ENCODE data around the gene DNAJC4.

DNA sequence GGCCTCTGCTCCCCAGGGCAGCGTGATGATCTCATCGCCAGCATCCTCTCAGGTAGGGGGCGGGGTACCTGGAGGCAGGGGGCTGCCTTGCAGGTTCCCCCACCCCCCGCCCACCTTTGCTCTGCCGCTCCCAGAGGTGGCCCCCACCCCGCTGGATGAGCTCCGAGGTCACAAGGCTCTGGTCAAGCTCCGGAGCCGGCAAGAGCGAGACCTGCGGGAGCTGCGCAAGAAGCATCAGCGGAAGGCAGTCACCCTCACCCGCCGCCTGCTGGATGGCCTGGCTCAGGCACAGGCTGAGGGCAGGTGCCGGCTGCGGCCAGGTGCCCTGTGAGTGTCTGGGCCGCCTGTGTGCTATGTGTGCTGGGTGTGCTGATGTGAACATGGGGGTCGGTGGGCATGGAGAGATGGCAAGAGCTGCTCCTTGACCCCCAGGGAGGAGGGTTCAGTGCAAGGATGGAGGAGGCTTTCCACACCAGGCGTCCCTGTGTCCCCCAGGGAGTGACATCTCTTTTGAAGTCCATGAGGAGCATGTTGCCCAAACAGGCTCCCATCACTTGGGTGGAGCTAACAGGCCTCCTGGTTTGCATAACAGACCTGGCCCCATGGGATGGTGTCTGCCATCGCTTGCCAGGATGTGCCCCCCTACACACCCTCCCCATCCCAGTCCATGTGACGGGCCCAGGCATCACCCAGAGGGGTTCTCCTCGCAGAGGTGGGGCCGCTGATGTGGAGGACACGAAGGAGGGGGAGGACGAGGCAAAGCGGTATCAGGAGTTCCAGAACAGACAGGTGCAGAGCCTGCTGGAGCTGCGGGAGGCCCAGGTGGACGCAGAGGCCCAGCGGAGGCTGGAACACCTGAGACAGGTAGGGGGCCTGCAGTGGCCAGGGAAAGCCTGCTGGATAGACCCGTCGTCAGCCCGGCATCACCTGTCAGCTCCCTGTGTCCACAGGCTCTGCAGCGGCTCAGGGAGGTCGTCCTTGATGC, 35.1 kb downstream of the DNAJC4 start:
- TF ChIP-seq MYC (IDR thresholded peaks at IDR 0.05; ENCODE audit: borderline replicate concordance, low read length) (no peak), CBX2 (IDR thresholded peaks at IDR 0.05; ENCODE audit: borderline replicate concordance, low read depth) (no peak), EP300 (IDR thresholded peaks at IDR 0.05) (no peak), EHF (CRISPR knock-in tag; IDR thresholded peaks at IDR 0.05) (no peak), REST (IDR thresholded peaks at IDR 0.05) (no peak), CTCF (IDR thresholded peaks at IDR 0.05) (no peak)

All from A549 (cell line).